WERI-Rb-1 (cell line): ENCODE data around the gene TLNRD1.

Experiments
- DNase-seq: peaks from one replicate; pipeline ENCODE4 v3.0.0-alpha.2; 2020
- H3K27ac ChIP-seq: fragments of 250-450 bp; sonication (Bioruptor Pico); 2 replicates; pipeline ENCODE4 v1.5.1; 2020; ENCODE audit warnings: mild to moderate bottlenecking, moderate library complexity
- H3K27me3 ChIP-seq: fragments of 250-450 bp; sonication (Bioruptor Pico); 2 replicates; pipeline ENCODE4 v1.5.1; 2021; ENCODE audit warnings: mild to moderate bottlenecking, low read depth, moderate library complexity; ENCODE audit not compliant: insufficient read depth, severe bottlenecking
- H3K36me3 ChIP-seq: fragments of 250-450 bp; sonication (Bioruptor Pico); 2 replicates; pipeline ENCODE4 v1.5.1; 2020; ENCODE audit warnings: mild to moderate bottlenecking, moderate library complexity
- H3K4me3 ChIP-seq: 2 replicates; pipeline ENCODE4 v1.5.1; 2011; ENCODE audit warnings: low read depth, mild to moderate bottlenecking, control low read depth, low read length
- H3K9me3 ChIP-seq: fragments of 250-450 bp; sonication (Bioruptor Pico); 2 replicates; pipeline ENCODE4 v1.5.1; 2021; ENCODE audit warnings: mild to moderate bottlenecking, moderate library complexity; ENCODE audit not compliant: severe bottlenecking
- TF ChIP-seq, protein P1 (sequence below): IDR thresholded peaks from 2 replicates; pipeline ENCODE4 v1.5.1; 2011; ENCODE audit warnings: low read depth, mild to moderate bottlenecking, control low read depth, inconsistent platforms, low read length

Gene TLNRD1

DNA sequence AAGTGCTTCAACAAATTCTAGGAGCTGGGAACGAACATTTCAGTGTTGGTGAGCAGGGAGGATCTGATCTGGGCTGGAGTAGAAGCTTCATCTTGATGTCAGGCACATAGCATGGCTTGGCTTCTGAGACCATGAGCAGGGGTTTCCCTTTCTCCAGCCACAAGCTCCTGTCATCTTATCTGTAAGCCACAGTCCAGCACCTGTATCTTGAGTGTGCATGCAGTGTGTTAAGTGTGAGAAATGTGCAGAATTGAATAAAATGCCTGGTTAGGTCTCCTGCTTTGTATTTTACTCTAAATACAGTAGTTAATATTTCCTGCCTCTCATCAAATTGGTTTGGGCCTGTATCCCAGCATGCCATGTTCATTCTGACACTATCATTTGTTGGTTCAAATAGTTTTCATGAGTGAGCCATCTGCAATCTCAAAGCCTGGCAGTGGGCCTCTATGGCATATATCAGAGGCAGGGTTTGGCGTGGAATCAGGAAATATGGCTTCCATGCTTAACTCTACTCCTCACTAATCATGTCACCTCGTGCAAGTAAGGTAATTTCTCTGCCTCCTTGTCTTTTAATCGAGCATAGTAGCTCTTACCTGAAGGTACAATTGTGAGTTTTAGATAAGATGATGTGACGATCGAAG lies 43.3 kb downstream of the TLNRD1 start:
- no peaks in the 10 kb centered on the region for H3K9me3 ChIP-seq
- TF ChIP-seq, protein P1, sequence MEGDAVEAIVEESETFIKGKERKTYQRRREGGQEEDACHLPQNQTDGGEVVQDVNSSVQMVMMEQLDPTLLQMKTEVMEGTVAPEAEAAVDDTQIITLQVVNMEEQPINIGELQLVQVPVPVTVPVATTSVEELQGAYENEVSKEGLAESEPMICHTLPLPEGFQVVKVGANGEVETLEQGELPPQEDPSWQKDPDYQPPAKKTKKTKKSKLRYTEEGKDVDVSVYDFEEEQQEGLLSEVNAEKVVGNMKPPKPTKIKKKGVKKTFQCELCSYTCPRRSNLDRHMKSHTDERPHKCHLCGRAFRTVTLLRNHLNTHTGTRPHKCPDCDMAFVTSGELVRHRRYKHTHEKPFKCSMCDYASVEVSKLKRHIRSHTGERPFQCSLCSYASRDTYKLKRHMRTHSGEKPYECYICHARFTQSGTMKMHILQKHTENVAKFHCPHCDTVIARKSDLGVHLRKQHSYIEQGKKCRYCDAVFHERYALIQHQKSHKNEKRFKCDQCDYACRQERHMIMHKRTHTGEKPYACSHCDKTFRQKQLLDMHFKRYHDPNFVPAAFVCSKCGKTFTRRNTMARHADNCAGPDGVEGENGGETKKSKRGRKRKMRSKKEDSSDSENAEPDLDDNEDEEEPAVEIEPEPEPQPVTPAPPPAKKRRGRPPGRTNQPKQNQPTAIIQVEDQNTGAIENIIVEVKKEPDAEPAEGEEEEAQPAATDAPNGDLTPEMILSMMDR, result no peak
- H3K36me3 ChIP-seq, result no peaks in the 10 kb centered on the region
- DNase-seq, result no peak
- no peak overlapping the region for H3K4me3 ChIP-seq
- no peaks in the 10 kb centered on the region for H3K27me3 ChIP-seq
- H3K27ac ChIP-seq, result no peak overlapping the region

- H3K9me3 ChIP-seq, result no peaks in the 10 kb centered on the region
- H3K36me3 ChIP-seq, result no peaks in the 10 kb centered on the region
- no peak overlapping the region for H3K27ac ChIP-seq
- H3K27me3 ChIP-seq, result no peaks in the 10 kb centered on the region
- TF ChIP-seq, protein P1, result no peak
- no peak overlapping the region for H3K4me3 ChIP-seq
- no peak for DNase-seq
Observed at GRCh38 chr15:81046290-81046689, 45.6 kb downstream of the TLNRD1 start.

DNA sequence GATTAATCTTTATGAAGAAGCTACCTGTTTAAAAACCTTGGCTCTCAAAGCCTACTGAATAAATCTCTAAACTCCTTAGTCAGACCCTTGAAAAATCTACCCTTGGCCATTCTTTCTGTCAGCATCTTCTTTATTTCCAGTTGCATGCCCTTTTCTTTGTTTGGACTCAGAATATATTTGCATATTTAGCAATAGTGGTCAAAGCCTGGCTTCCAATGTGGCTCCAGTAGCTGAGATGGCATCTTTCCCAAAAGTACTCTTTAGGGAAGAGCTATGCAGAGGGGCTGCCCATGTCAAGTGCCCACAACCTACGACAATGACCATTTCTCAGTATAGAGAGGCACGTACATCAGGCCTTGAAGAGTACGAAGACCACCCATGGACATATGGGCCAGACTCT lies 47.2 kb downstream of the TLNRD1 start:
- no peak overlapping the region for H3K4me3 ChIP-seq
- H3K9me3 ChIP-seq, result no peaks in the 10 kb centered on the region
- no peaks in the 10 kb centered on the region for H3K27me3 ChIP-seq
- no peak overlapping the region for H3K27ac ChIP-seq
- TF ChIP-seq, protein P1, result no peak
- no peaks in the 10 kb centered on the region for H3K36me3 ChIP-seq
- no peak for DNase-seq

GRCh38 chr15:81049835-81050234 lies 49.1 kb downstream of the TLNRD1 start:
- H3K9me3 ChIP-seq, result no peaks in the 10 kb centered on the region
- H3K27ac ChIP-seq, result no peak overlapping the region
- H3K36me3 ChIP-seq, result no peaks in the 10 kb centered on the region
- TF ChIP-seq, protein P1, result no peak
- no peak for DNase-seq
- no peaks in the 10 kb centered on the region for H3K27me3 ChIP-seq
- H3K4me3 ChIP-seq, result no peak overlapping the region

DNA sequence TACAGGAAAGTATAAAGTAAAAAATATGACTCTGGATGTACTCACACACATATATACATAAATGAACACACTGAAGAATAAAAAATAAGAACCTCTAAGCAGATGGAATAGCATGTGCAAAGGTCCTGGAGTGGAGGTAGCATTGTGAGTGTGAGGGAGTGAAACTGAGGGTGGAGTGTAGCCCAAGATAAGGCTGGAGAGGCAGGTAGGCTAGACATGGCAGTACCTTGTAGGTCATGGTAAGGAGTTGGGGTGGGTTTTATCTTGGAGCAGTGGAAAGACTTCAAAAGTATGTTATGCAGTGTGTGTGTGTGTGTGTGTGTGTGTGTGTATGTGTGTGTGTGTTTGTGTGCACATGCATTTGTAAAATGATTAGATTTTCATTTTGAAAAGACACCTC lies 49.5 kb downstream of the TLNRD1 start:
- no peak for DNase-seq

More for the DNA sequence above, 49.5 kb downstream of the TLNRD1 start:
- H3K4me3 ChIP-seq, result no peak overlapping the region
- no peaks in the 10 kb centered on the region for H3K27me3 ChIP-seq
- no peak overlapping the region for H3K27ac ChIP-seq
- no peaks in the 10 kb centered on the region for H3K36me3 ChIP-seq
- H3K9me3 ChIP-seq, result no peaks in the 10 kb centered on the region
- TF ChIP-seq, protein P1, result no peak
